Breast epithelium (tissue), 3 donors: ENCODE data around the gene IDI2.

Experiments
- POLR2A ChIP-seq: fragments of 450-650 bp; IDR thresholded peaks from one replicate; pipeline ENCODE4 v1.6.1; 2016; ENCODE audit warnings: antibody characterized with exemption, mild to moderate bottlenecking, moderate library complexity
- POLR2AphosphoS5 ChIP-seq, 3 donors: sonication (generic); formaldehyde crosslinking; IDR thresholded peaks; one replicate each; pipeline ENCODE4 v1.6.1; 2017; ENCODE audit warnings: antibody characterized with exemption in 3 of 3
- TF ChIP-seq, protein P1 (sequence below), 3 donors: fragments of 450-650 bp; IDR thresholded peaks; one replicate each; pipeline ENCODE4 v1.5.1; 2016 to 2017; ENCODE audit warnings: antibody characterized with exemption in 3 of 3, mild to moderate bottlenecking in 3 of 3, moderate library complexity in 3 of 3

DNA sequence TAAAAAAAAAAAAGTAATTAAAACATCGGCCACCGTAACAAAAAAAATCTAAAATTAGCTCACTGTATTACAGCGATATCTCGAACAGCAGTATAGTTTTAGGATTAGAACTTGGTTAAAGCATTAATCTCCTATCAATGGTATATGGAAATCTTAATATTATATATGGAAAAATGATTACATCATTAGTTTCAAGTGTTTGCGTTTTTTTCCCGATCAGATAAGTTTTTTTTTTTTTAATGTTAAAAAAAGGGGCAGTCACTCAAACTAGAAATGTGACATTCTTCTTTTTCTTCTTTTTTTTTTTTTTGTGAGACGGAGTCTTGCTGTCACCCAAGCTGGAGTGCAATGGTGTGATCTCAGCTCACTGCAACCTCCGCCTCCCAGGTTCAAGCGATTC is 15.9 kb upstream of the IDI2 start:
- TF ChIP-seq, protein P1, sequence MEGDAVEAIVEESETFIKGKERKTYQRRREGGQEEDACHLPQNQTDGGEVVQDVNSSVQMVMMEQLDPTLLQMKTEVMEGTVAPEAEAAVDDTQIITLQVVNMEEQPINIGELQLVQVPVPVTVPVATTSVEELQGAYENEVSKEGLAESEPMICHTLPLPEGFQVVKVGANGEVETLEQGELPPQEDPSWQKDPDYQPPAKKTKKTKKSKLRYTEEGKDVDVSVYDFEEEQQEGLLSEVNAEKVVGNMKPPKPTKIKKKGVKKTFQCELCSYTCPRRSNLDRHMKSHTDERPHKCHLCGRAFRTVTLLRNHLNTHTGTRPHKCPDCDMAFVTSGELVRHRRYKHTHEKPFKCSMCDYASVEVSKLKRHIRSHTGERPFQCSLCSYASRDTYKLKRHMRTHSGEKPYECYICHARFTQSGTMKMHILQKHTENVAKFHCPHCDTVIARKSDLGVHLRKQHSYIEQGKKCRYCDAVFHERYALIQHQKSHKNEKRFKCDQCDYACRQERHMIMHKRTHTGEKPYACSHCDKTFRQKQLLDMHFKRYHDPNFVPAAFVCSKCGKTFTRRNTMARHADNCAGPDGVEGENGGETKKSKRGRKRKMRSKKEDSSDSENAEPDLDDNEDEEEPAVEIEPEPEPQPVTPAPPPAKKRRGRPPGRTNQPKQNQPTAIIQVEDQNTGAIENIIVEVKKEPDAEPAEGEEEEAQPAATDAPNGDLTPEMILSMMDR (IDR thresholded peaks at IDR 0.05), result no peak
- TF ChIP-seq POLR2A (no peak), POLR2AphosphoS5 (IDR thresholded peaks at IDR 0.05) (no peak)
